DND-41 (cell line): Measurements from ENCODE around the gene TRAF3IP3.

ENCODE experiments used
- CTCF ChIP-seq: IDR thresholded peaks from 2 replicates; pipeline ENCODE4 v1.5.1; 2012; ENCODE audit warnings: borderline replicate concordance, low read length, moderate library complexity, mild to moderate bottlenecking; ENCODE audit not compliant: poor library complexity, severe bottlenecking; ENCODE audit errors: extremely low read depth
- EZH2 ChIP-seq: IDR thresholded peaks from 3 replicates; pipeline ENCODE4 v1.6.1; 2012; ENCODE audit warnings: borderline replicate concordance, low read depth, mild to moderate bottlenecking, moderate library complexity, low read length, inconsistent platforms; ENCODE audit not compliant: severe bottlenecking

- no peak for TF ChIP-seq CTCF
- no peak for TF ChIP-seq EZH2
Measured at GRCh38 chr1:209807509-209807908, 51.7 kb downstream of the TRAF3IP3 start.
